ENCODE data around the gene SLC1A4. TPM values are rescaled to one million over a fixed set of nuclear protein-coding genes. Genes with fewer than 3 reads are reported as not detected.
"Not testable (repeated sequence)": the region's sequence is repeated elsewhere in the genome, so short reads cannot be mapped to it uniquely, and the experiment has no call there.

Gene SLC1A4
- total RNA-seq, 4 donors from 2014 or later, result 6.9 to 36.6 (median 12.7) TPM

- H3K27me3 ChIP-seq, result no peaks in the 10 kb centered on the region
- H3K9me3 ChIP-seq, result no peaks in the 10 kb centered on the region
- TF ChIP-seq POLR2A (IDR thresholded peaks at IDR 0.05), result no peak
- TF ChIP-seq, protein P1, sequence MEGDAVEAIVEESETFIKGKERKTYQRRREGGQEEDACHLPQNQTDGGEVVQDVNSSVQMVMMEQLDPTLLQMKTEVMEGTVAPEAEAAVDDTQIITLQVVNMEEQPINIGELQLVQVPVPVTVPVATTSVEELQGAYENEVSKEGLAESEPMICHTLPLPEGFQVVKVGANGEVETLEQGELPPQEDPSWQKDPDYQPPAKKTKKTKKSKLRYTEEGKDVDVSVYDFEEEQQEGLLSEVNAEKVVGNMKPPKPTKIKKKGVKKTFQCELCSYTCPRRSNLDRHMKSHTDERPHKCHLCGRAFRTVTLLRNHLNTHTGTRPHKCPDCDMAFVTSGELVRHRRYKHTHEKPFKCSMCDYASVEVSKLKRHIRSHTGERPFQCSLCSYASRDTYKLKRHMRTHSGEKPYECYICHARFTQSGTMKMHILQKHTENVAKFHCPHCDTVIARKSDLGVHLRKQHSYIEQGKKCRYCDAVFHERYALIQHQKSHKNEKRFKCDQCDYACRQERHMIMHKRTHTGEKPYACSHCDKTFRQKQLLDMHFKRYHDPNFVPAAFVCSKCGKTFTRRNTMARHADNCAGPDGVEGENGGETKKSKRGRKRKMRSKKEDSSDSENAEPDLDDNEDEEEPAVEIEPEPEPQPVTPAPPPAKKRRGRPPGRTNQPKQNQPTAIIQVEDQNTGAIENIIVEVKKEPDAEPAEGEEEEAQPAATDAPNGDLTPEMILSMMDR (IDR thresholded peaks at IDR 0.05), result no peak
- H3K27ac ChIP-seq, result no peak overlapping the region
- no peaks in the 10 kb centered on the region for H3K36me3 ChIP-seq
- no peak for DNase-seq
- no peaks in the 10 kb centered on the region for H3K4me1 ChIP-seq
- no peak overlapping the region for H3K4me3 ChIP-seq
- intact Hi-C loops (cut with DNase I; ENCODE audit: low total_unique reads), result no loop called here
These were observed 11.4 kb downstream of the SLC1A4 start for GRCh38 chr2:65000644-65001043.

DNA sequence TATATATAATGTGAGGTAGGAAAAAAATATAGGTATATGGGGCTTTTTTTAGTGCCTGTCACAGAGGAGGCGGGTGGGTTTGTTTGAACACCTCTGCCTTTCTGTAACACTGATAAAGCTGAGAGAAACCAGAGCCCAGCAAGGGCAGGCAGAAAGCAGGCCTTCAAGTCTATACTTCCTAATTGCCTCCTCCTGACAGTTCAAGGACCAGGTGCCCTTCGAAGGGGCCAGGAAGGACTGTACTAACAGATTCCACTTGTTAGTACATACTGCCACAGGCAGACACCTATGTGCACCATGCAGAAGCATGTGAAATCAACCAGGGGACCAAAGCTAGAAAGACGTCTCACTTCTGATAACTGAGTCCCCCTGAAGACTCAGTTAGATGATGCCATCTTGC is 13.8 kb downstream of the SLC1A4 start:
- H3K36me3 ChIP-seq, result no peaks in the 10 kb centered on the region
- DNase-seq, result no peak
- no peaks in the 10 kb centered on the region for H3K27me3 ChIP-seq
- H3K4me1 ChIP-seq, result no peaks in the 10 kb centered on the region
- no peak overlapping the region for H3K27ac ChIP-seq
- H3K9me3 ChIP-seq, result no peaks in the 10 kb centered on the region
- intact Hi-C loops (cut with DNase I; ENCODE audit: low total_unique reads), result no loop called here
- H3K4me3 ChIP-seq, result no peak overlapping the region
- TF ChIP-seq, protein P1 (IDR thresholded peaks at IDR 0.05), result no peak
- TF ChIP-seq POLR2A (IDR thresholded peaks at IDR 0.05), result no peak

- H3K4me3 ChIP-seq; H3K27ac ChIP-seq; DNase-seq; intact Hi-C loops (cut with DNase I; ENCODE audit: low total_unique reads); H3K36me3 ChIP-seq; H3K4me1 ChIP-seq; H3K9me3 ChIP-seq; H3K27me3 ChIP-seq: not testable (repeated sequence)
These were observed 15.0 kb downstream of the SLC1A4 start for GRCh38 chr2:65004232-65004631.

DNA sequence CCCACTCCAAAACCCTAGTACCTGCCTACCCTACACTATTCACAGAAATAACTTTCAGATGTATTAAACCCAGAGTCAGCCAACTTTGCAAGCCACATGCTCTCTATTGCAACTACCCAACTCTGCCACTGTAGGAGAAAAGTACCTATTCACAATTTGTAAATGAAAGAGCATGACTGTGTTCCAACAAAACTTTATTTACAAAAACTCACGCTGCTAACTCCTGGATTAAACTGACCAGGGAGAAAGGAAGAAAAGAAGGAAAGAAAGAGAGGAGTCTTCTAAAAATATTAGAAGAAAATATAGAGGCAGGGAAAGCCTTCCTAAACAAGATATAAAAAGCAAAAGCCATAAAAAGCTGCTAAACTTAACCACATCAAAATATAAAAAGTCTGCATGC is 24.6 kb downstream of the SLC1A4 start:
- Histone ChIP-seq H3K27me3 (no peaks in the 10 kb centered on the region), H3K36me3 (no peaks in the 10 kb centered on the region), H3K4me1 (no peaks in the 10 kb centered on the region), H3K27ac (no peak overlapping the region), H3K9me3 (no peaks in the 10 kb centered on the region), H3K4me3 (no peak overlapping the region)
- DNase-seq, result no peak
- intact Hi-C loops (cut with DNase I; ENCODE audit: low total_unique reads), result no loop called here
- TF ChIP-seq, protein P1 (IDR thresholded peaks at IDR 0.05), result no peak
- no peak for TF ChIP-seq POLR2A (IDR thresholded peaks at IDR 0.05)

GRCh38 chr2:65015731-65016130 is 26.5 kb downstream of the SLC1A4 start:
- no peaks in the 10 kb centered on the region for H3K27me3 ChIP-seq
- DNase-seq, result no peak
- H3K4me1 ChIP-seq, result no peaks in the 10 kb centered on the region
- H3K4me3 ChIP-seq, result no peak overlapping the region
- TF ChIP-seq, protein P1 (IDR thresholded peaks at IDR 0.05), result no peak
- TF ChIP-seq POLR2A (IDR thresholded peaks at IDR 0.05), result no peak
- no peak overlapping the region for H3K27ac ChIP-seq
- intact Hi-C loops (cut with DNase I; ENCODE audit: low total_unique reads), result no loop called here
- H3K36me3 ChIP-seq, result no peaks in the 10 kb centered on the region
- no peaks in the 10 kb centered on the region for H3K9me3 ChIP-seq

- intact Hi-C loops (cut with DNase I; ENCODE audit: low total_unique reads), result no loop called here
- no peak overlapping the region for H3K27ac ChIP-seq
- TF ChIP-seq, protein P1 (IDR thresholded peaks at IDR 0.05), result no peak
- no peak for TF ChIP-seq POLR2A (IDR thresholded peaks at IDR 0.05)
- DNase-seq, result no peak
- no peaks in the 10 kb centered on the region for H3K36me3 ChIP-seq
- no peaks in the 10 kb centered on the region for H3K4me1 ChIP-seq
- H3K27me3 ChIP-seq, result no peaks in the 10 kb centered on the region
- H3K4me3 ChIP-seq, result no peak overlapping the region
- H3K9me3 ChIP-seq, result no peaks in the 10 kb centered on the region
These were observed 27.6 kb downstream of the SLC1A4 start for GRCh38 chr2:65016789-65017188.

Measured in uterus (tissue), 4 donors.